ENCODE measurements around the gene CLEC12A. TPM values are rescaled to one million over a fixed set of nuclear protein-coding genes. Genes with fewer than 3 reads are reported as not detected.

Gene CLEC12A
- total and polyA plus RNA-seq, 4 donors: 2.3 to 4.7 (median 3.2) TPM

GRCh38 chr12:9933958-9934357 lies 37.3 kb upstream of the CLEC12A start:
- Histone ChIP-seq H3K36me3 (ENCODE audit: control insufficient read depth in 4 of 4, insufficient read depth in 3 of 4, low read depth in 1 of 4, low read length in 3 of 4) (no peaks in the 10 kb centered on the region), H3K27ac (ENCODE audit: low read depth in 1 of 2, low read length in 2 of 2) (no peak overlapping the region), H3K27me3 (ENCODE audit: control insufficient read depth in 4 of 4, insufficient read depth in 4 of 4, low read length in 3 of 4) (no peaks in the 10 kb centered on the region), H3K9me3 (ENCODE audit: control insufficient read depth in 4 of 4, low read length in 3 of 4) (no peaks in the 10 kb centered on the region), H3K4me3 (ENCODE audit: low read depth in 1 of 3, low read length in 3 of 3) (no peak overlapping the region), H3K9ac (ENCODE audit: low read depth in 1 of 2, low read length in 2 of 2) (no peak overlapping the region), H3K4me1 (ENCODE audit: control insufficient read depth in 4 of 4, insufficient read depth in 4 of 4, low read length in 3 of 4) (no peaks in the 10 kb centered on the region)
- 97% methylated on average over 2 of the region's 2 CpGs for WGBS
- no peak for TF ChIP-seq FOXA2 (IDR thresholded peaks at IDR 0.05)
- DNase-seq (ENCODE audit: low spot score): no peak

- no peaks in the 10 kb centered on the region for H3K36me3 ChIP-seq (ENCODE audit: control insufficient read depth in 4 of 4, insufficient read depth in 3 of 4, low read depth in 1 of 4, low read length in 3 of 4)
- no peak overlapping the region for H3K9ac ChIP-seq (ENCODE audit: low read depth in 1 of 2, low read length in 2 of 2)
- whole genome bisulfite sequencing: 95% methylated on average over 2 of the region's 2 CpGs
- no peak overlapping the region for H3K4me3 ChIP-seq (ENCODE audit: low read depth in 1 of 3, low read length in 3 of 3)
- H3K9me3 ChIP-seq (ENCODE audit: control insufficient read depth in 4 of 4, low read length in 3 of 4): no peaks in the 10 kb centered on the region
- no peak for TF ChIP-seq FOXA1 (IDR thresholded peaks at IDR 0.05)
- TF ChIP-seq EGR1 (IDR thresholded peaks at IDR 0.05; ENCODE audit: low read depth in 2 of 2): no peak
- TF ChIP-seq NR2F2 (IDR thresholded peaks at IDR 0.05): no peak
- no peak for TF ChIP-seq ATF3 (IDR thresholded peaks at IDR 0.05)
- TF ChIP-seq REST (IDR thresholded peaks at IDR 0.05): no peak
- no peak for TF ChIP-seq SP1 (IDR thresholded peaks at IDR 0.05)
- no peak for TF ChIP-seq FOXA2 (IDR thresholded peaks at IDR 0.05)
- no peak for TF ChIP-seq CTCF (IDR thresholded peaks at IDR 0.05; ENCODE audit: low read depth, low read length, missing input control)
- TF ChIP-seq GABPA (IDR thresholded peaks at IDR 0.05 in 1 of 2, conservative IDR thresholded peaks at IDR 0.05 in 1 of 2): no peak
- no peak for TF ChIP-seq TAF1 (conservative IDR thresholded peaks at IDR 0.05)
- TF ChIP-seq RAD21 (IDR thresholded peaks at IDR 0.05): no peak
- TF ChIP-seq HNF4A (conservative IDR thresholded peaks at IDR 0.05): no peak
- no peak for TF ChIP-seq YY1 (IDR thresholded peaks at IDR 0.05)
- no peak for TF ChIP-seq JUND (IDR thresholded peaks at IDR 0.05)
- no peaks in the 10 kb centered on the region for H3K4me1 ChIP-seq (ENCODE audit: control insufficient read depth in 4 of 4, insufficient read depth in 4 of 4, low read length in 3 of 4)
- no peak for DNase-seq (ENCODE audit: low spot score)
- no peak overlapping the region for H3K27ac ChIP-seq (ENCODE audit: low read depth in 1 of 2, low read length in 2 of 2)
- H3K27me3 ChIP-seq (ENCODE audit: control insufficient read depth in 4 of 4, insufficient read depth in 4 of 4, low read length in 3 of 4): no peaks in the 10 kb centered on the region
Measured at GRCh38 chr12:9935026-9935425, 36.2 kb upstream of the CLEC12A start.

GRCh38 chr12:9936591-9936990 lies 34.6 kb upstream of the CLEC12A start:
- H3K9me3 ChIP-seq (ENCODE audit: control insufficient read depth in 4 of 4, low read length in 3 of 4): no peaks in the 10 kb centered on the region
- no peaks in the 10 kb centered on the region for H3K27me3 ChIP-seq (ENCODE audit: control insufficient read depth in 4 of 4, insufficient read depth in 4 of 4, low read length in 3 of 4)
- H3K27ac ChIP-seq (ENCODE audit: low read depth in 1 of 2, low read length in 2 of 2): no peak overlapping the region
- no peak for DNase-seq (ENCODE audit: low spot score)
- H3K4me1 ChIP-seq (ENCODE audit: control insufficient read depth in 4 of 4, insufficient read depth in 4 of 4, low read length in 3 of 4): no peaks in the 10 kb centered on the region
- no peaks in the 10 kb centered on the region for H3K36me3 ChIP-seq (ENCODE audit: control insufficient read depth in 4 of 4, insufficient read depth in 3 of 4, low read depth in 1 of 4, low read length in 3 of 4)
- WGBS: 81% methylated on average over 10 of the region's 10 CpGs
- no peak overlapping the region for H3K4me3 ChIP-seq (ENCODE audit: low read depth in 1 of 3, low read length in 3 of 3)
- H3K9ac ChIP-seq (ENCODE audit: low read depth in 1 of 2, low read length in 2 of 2): no peak overlapping the region
- TF ChIP-seq GABPA (IDR thresholded peaks at IDR 0.05 in 1 of 2, conservative IDR thresholded peaks at IDR 0.05 in 1 of 2): no peak
- TF ChIP-seq REST (IDR thresholded peaks at IDR 0.05): no peak
- TF ChIP-seq JUND (IDR thresholded peaks at IDR 0.05): no peak
- no peak for TF ChIP-seq EGR1 (IDR thresholded peaks at IDR 0.05; ENCODE audit: low read depth in 2 of 2)
- no peak for TF ChIP-seq ZBTB33 (IDR thresholded peaks at IDR 0.05)
- TF ChIP-seq RXRA (IDR thresholded peaks at IDR 0.05): no peak
- TF ChIP-seq RAD21 (IDR thresholded peaks at IDR 0.05): no peak
- no peak for TF ChIP-seq YY1 (IDR thresholded peaks at IDR 0.05)
- TF ChIP-seq MAX (IDR thresholded peaks at IDR 0.05): no peak
- TF ChIP-seq TAF1 (conservative IDR thresholded peaks at IDR 0.05): no peak
- TF ChIP-seq NR2F2 (IDR thresholded peaks at IDR 0.05): no peak
- no peak for TF ChIP-seq SP1 (IDR thresholded peaks at IDR 0.05)

Measured in liver (tissue), 9 donors.